ENCODE data around the gene AREG. TPM values are rescaled to one million over a fixed set of nuclear protein-coding genes. Genes with fewer than 3 reads are reported as not detected.

The AREG gene
- total RNA-seq, 1 experiment from 2014 or later, result 4.5 TPM

GRCh38 chr4:74480267-74480666, 35.3 kb downstream of the AREG start:
- ChIA-PET CTCF (no interaction called here), POLR2A (ENCODE audit: unreplicated experiment) (no interaction called here)
- Histone ChIP-seq H3F3A (ENCODE audit: insufficient read depth, low read depth) (no peaks in the 10 kb centered on the region), H3K4me1 (replicated peaks; ENCODE audit: insufficient read depth) (peaks cover 12% of the 10 kb centered on the region), H3K4me3 (no peak overlapping the region), H3K9me2 (ENCODE audit: insufficient read depth) (no peaks in the 10 kb centered on the region), H4K20me1 (ENCODE audit: insufficient read depth) (no peaks in the 10 kb centered on the region), H3K79me2 (ENCODE audit: low read depth) (no peaks in the 10 kb centered on the region), H2AFZ (no peak overlapping the region), H3K27me3 (ENCODE audit: insufficient read depth, low read depth) (no peaks in the 10 kb centered on the region), H3K36me3 (ENCODE audit: low read depth) (no peaks in the 10 kb centered on the region), H3K9me3 (ENCODE audit: insufficient read depth, low read depth) (no peaks in the 10 kb centered on the region), H3K4me2 (peak overlapping the region; percentile 47), H3K27ac (no peak overlapping the region)
- no TSS peak for BruUV-seq (replicated peaks)
- DNase-seq, result peak; percentile 21 to 48
- TF ChIP-seq CTCF (conservative IDR thresholded peaks at IDR 0.05), result no peak
- TF ChIP-seq EZH2 (IDR thresholded peaks at IDR 0.05; ENCODE audit: low read depth), result no peak
- intact Hi-C loops (cut with micrococcal nuclease; ENCODE audit: unreplicated experiment), result no loop called here

GRCh38 chr4:74481891-74482609, 37.1 kb downstream of the AREG start:
- intact Hi-C loops (cut with micrococcal nuclease; ENCODE audit: unreplicated experiment), result no loop called here
- no peaks in the 10 kb centered on the region for H3K9me3 ChIP-seq (ENCODE audit: insufficient read depth, low read depth)
- peaks cover 12% of the 10 kb centered on the region for H3K4me1 ChIP-seq (replicated peaks; ENCODE audit: insufficient read depth)
- CTCF ChIA-PET, result no interaction called here
- H3K9me2 ChIP-seq (ENCODE audit: insufficient read depth), result no peaks in the 10 kb centered on the region
- POLR2A ChIA-PET (ENCODE audit: unreplicated experiment), result no interaction called here
- no peaks in the 10 kb centered on the region for H3F3A ChIP-seq (ENCODE audit: insufficient read depth, low read depth)
- no peaks in the 10 kb centered on the region for H4K20me1 ChIP-seq (ENCODE audit: insufficient read depth)
- no peak overlapping the region for H2AFZ ChIP-seq
- no peaks in the 10 kb centered on the region for H3K36me3 ChIP-seq (ENCODE audit: low read depth)
- no peak overlapping the region for H3K4me2 ChIP-seq
- TF ChIP-seq CTCF (conservative IDR thresholded peaks at IDR 0.05) (no peak), EZH2 (IDR thresholded peaks at IDR 0.05; ENCODE audit: low read depth) (no peak)
- no peaks in the 10 kb centered on the region for H3K27me3 ChIP-seq (ENCODE audit: insufficient read depth, low read depth)
- no TSS peak for BruUV-seq (replicated peaks)
- H3K4me3 ChIP-seq, result no peak overlapping the region
- H3K27ac ChIP-seq, result no peak overlapping the region
- DNase-seq, result no peak
- no peaks in the 10 kb centered on the region for H3K79me2 ChIP-seq (ENCODE audit: low read depth)

GRCh38 chr4:74483226-74483911, 38.4 kb downstream of the AREG start:
- Histone ChIP-seq H3K36me3 (ENCODE audit: low read depth) (no peaks in the 10 kb centered on the region), H3K27me3 (ENCODE audit: insufficient read depth, low read depth) (no peaks in the 10 kb centered on the region), H3K9me3 (ENCODE audit: insufficient read depth, low read depth) (no peaks in the 10 kb centered on the region), H3K4me2 (no peak overlapping the region), H4K20me1 (ENCODE audit: insufficient read depth) (no peaks in the 10 kb centered on the region), H3F3A (ENCODE audit: insufficient read depth, low read depth) (no peaks in the 10 kb centered on the region), H3K27ac (no peak overlapping the region), H3K4me1 (replicated peaks; ENCODE audit: insufficient read depth) (peaks cover 12% of the 10 kb centered on the region), H3K79me2 (ENCODE audit: low read depth) (no peaks in the 10 kb centered on the region), H3K4me3 (no peak overlapping the region), H3K9me2 (ENCODE audit: insufficient read depth) (no peaks in the 10 kb centered on the region), H2AFZ (no peak overlapping the region)
- intact Hi-C loops (cut with micrococcal nuclease; ENCODE audit: unreplicated experiment), result no loop called here
- POLR2A ChIA-PET (ENCODE audit: unreplicated experiment), result no interaction called here
- no peak for TF ChIP-seq CTCF (conservative IDR thresholded peaks at IDR 0.05)
- no peak for TF ChIP-seq EZH2 (IDR thresholded peaks at IDR 0.05; ENCODE audit: low read depth)
- BruUV-seq (replicated peaks), result no TSS peak
- no peak for DNase-seq
- CTCF ChIA-PET, result no interaction called here
